H1 (cell line): Measurements from ENCODE around the gene CLCN5.

ENCODE experiments used
- CTCF ChIP-seq, 3 experiments: IDR thresholded peaks; 1 replicate in 2 of 3; 2 replicates in 1 of 3; pipeline versions ENCODE4 v1.5.1 to v1.6.1; 2011; ENCODE audit warnings: low read length in 3 of 3, mild to moderate bottlenecking in 3 of 3, inconsistent platforms in 2 of 3, low read depth in 1 of 3, moderate library complexity in 1 of 3; ENCODE audit not compliant: insufficient read depth in 1 of 3; ENCODE audit errors: control extremely low read depth in 1 of 3
- EZH2 ChIP-seq: fragments of 200-600 bp; sonication (generic); IDR thresholded peaks from 2 replicates; pipeline ENCODE4 v1.7.1; 2012; ENCODE audit warnings: low read depth, mild to moderate bottlenecking, moderate library complexity, low read length, inconsistent platforms; ENCODE audit not compliant: severe bottlenecking
- GABPA ChIP-seq: IDR thresholded peaks from 2 replicates; pipeline ENCODE4 v1.6.1; 2011; ENCODE audit warnings: mild to moderate bottlenecking, low read length, moderate library complexity, borderline replicate concordance; ENCODE audit not compliant: insufficient read depth
- JUND ChIP-seq: IDR thresholded peaks from 2 replicates; pipeline ENCODE4 v1.6.1; 2011; ENCODE audit warnings: mild to moderate bottlenecking, improper control_type of control experiment, low read length
- POLR2A ChIP-seq, 2 experiments: IDR thresholded peaks; 1 replicate in 1 of 2; 2 replicates in 1 of 2; pipeline ENCODE4 v1.6.1; 2011; ENCODE audit warnings: low read depth in 2 of 2, low read length in 2 of 2, mild to moderate bottlenecking in 2 of 2; ENCODE audit errors: control extremely low read depth in 1 of 2
- RNF2 ChIP-seq: fragments of 200-900, 300-1000 bp; sonication (generic); IDR thresholded peaks from 2 replicates; pipeline ENCODE4 v1.7.1; 2016; ENCODE audit warnings: borderline replicate concordance, low read depth, mild to moderate bottlenecking, antibody characterized with exemption, low read length; ENCODE audit not compliant: poor library complexity, severe bottlenecking; ENCODE audit errors: missing control alignments
- SIN3A ChIP-seq, 2 experiments: IDR thresholded peaks in 1 of 2; conservative IDR thresholded peaks in 1 of 2; 2 replicates each; pipeline ENCODE4 v1.6.1; 2011 to 2012; ENCODE audit warnings: low read length in 2 of 2, improper control_type of control experiment in 1 of 2, low read depth in 1 of 2, mild to moderate bottlenecking in 1 of 2
- TAF1 ChIP-seq: IDR thresholded peaks from 2 replicates; pipeline ENCODE4 v1.6.1; 2011; ENCODE audit warnings: mild to moderate bottlenecking, low read depth, low read length
- YY1 ChIP-seq: IDR thresholded peaks from 2 replicates; pipeline ENCODE4 v1.6.1; 2011; ENCODE audit warnings: low read depth, mild to moderate bottlenecking, low read length

- TF ChIP-seq CTCF (IDR thresholded peaks at IDR 0.05; ENCODE audit: control extremely low read depth in 1 of 3, insufficient read depth in 1 of 3, low read depth in 1 of 3, low read length in 3 of 3) (no peak), SIN3A (conservative IDR thresholded peaks at IDR 0.05 in 1 of 2, IDR thresholded peaks at IDR 0.05 in 1 of 2; ENCODE audit: low read depth in 1 of 2, low read length in 2 of 2) (no peak), RNF2 (no peak), TAF1 (no peak), JUND (no peak), YY1 (no peak), POLR2A (IDR thresholded peaks at IDR 0.05; ENCODE audit: control extremely low read depth in 1 of 2, low read depth in 2 of 2, low read length in 2 of 2) (no peak), EZH2 (no peak), GABPA (no peak)
Measured at GRCh38 chrX:49951524-49952193, 29.3 kb downstream of the CLCN5 start.
